Transverse colon (tissue), 4 donors: ENCODE data around the gene NUP155.
"Not testable (repeated sequence)": the region's sequence is repeated elsewhere in the genome, so short reads cannot be mapped to it uniquely, and the experiment has no call there.

ENCODE experiments used
- EP300 ChIP-seq: sonication (generic); formaldehyde crosslinking; IDR thresholded peaks from one replicate; pipeline ENCODE4 v1.6.1; 2017; ENCODE audit warnings: antibody characterized with exemption, low read depth
- POLR2A ChIP-seq: fragments of 450-650 bp; IDR thresholded peaks from one replicate; pipeline ENCODE4 v1.6.1; 2016; ENCODE audit warnings: antibody characterized with exemption, mild to moderate bottlenecking, moderate library complexity
- POLR2AphosphoS5 ChIP-seq, 3 donors: sonication (generic); formaldehyde crosslinking; IDR thresholded peaks; one replicate each; pipeline ENCODE4 v1.6.1; 2016; ENCODE audit warnings: antibody characterized with exemption in 3 of 3
- TF ChIP-seq, protein P1 (sequence below), 5 experiments: fragments of 200-600 bp in 3 of 5; fragments of 450-650 bp in 2 of 5; sonication (generic) in 3 of 5; IDR thresholded peaks; 1 replicate in 2 of 5; 2 replicates in 3 of 5; pipeline ENCODE4 v1.5.1; 2016 to 2017; ENCODE audit warnings: antibody characterized with exemption in 5 of 5, inconsistent platforms in 3 of 5, mild to moderate bottlenecking in 2 of 5, moderate library complexity in 1 of 5

- TF ChIP-seq POLR2A (peak; percentile 30), POLR2AphosphoS5 (IDR thresholded peaks at IDR 0.05) (peak; percentile 28 to 66 (median 63))
- TF ChIP-seq, protein P1, sequence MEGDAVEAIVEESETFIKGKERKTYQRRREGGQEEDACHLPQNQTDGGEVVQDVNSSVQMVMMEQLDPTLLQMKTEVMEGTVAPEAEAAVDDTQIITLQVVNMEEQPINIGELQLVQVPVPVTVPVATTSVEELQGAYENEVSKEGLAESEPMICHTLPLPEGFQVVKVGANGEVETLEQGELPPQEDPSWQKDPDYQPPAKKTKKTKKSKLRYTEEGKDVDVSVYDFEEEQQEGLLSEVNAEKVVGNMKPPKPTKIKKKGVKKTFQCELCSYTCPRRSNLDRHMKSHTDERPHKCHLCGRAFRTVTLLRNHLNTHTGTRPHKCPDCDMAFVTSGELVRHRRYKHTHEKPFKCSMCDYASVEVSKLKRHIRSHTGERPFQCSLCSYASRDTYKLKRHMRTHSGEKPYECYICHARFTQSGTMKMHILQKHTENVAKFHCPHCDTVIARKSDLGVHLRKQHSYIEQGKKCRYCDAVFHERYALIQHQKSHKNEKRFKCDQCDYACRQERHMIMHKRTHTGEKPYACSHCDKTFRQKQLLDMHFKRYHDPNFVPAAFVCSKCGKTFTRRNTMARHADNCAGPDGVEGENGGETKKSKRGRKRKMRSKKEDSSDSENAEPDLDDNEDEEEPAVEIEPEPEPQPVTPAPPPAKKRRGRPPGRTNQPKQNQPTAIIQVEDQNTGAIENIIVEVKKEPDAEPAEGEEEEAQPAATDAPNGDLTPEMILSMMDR (IDR thresholded peaks at IDR 0.05): peak; percentile 47 to 53 (median 51)
- TF ChIP-seq EP300: not testable (repeated sequence)
Measured at GRCh38 chr5:37379100-37379628, 8.3 kb upstream of the NUP155 start, which contains the start of gene WDR70.
